Parathyroid adenoma (tissue), 2 donors: ENCODE data around the gene SEMA6B.

Experiments used
- H2AFZ ChIP-seq: fragments of 300-600 bp; sonication (generic); one replicate; pipeline ENCODE4 v1.7.0; 2017; ENCODE audit warnings: antibody characterized with exemption, mild to moderate bottlenecking
- H3K27ac ChIP-seq: fragments of 300-600 bp; sonication (generic); one replicate; pipeline ENCODE4 v1.7.0; 2017
- H3K27me3 ChIP-seq: fragments of 300-600 bp; sonication (generic); one replicate; pipeline ENCODE4 v1.7.0; 2017; ENCODE audit warnings: low read length; ENCODE audit not compliant: control insufficient read depth, insufficient read depth
- H3K36me3 ChIP-seq: fragments of 300-600 bp; sonication (generic); one replicate; pipeline ENCODE4 v1.7.0; 2017; ENCODE audit warnings: low read length; ENCODE audit not compliant: control insufficient read depth, insufficient read depth
- H3K4me1 ChIP-seq: fragments of 300-600 bp; sonication (generic); one replicate; pipeline ENCODE4 v1.7.0; 2017; ENCODE audit warnings: control low read depth
- H3K4me2 ChIP-seq: fragments of 300-600 bp; sonication (generic); one replicate; pipeline ENCODE4 v1.7.0; 2017; ENCODE audit warnings: low read length
- H3K4me3 ChIP-seq: fragments of 300-600 bp; sonication (generic); one replicate; pipeline ENCODE4 v1.7.0; 2017; ENCODE audit warnings: low read depth, low read length
- H3K79me2 ChIP-seq: fragments of 300-600 bp; sonication (generic); one replicate; pipeline ENCODE4 v1.7.0; 2017; ENCODE audit warnings: control low read depth
- H3K9ac ChIP-seq: fragments of 300-600 bp; sonication (generic); one replicate; pipeline ENCODE4 v1.7.0; 2017; ENCODE audit warnings: mild to moderate bottlenecking
- H3K9me3 ChIP-seq: fragments of 300-600 bp; sonication (generic); one replicate; pipeline ENCODE4 v1.7.0; 2017; ENCODE audit warnings: low read length; ENCODE audit not compliant: control insufficient read depth
- TF ChIP-seq, protein P1 (sequence below): fragments of 300-600 bp; sonication (generic); IDR thresholded peaks from one replicate; pipeline ENCODE4 v1.7.0; 2017; ENCODE audit warnings: antibody characterized with exemption, mild to moderate bottlenecking
- donor health status: primary hyperparathyroidism.

SEMA6B gene

DNA sequence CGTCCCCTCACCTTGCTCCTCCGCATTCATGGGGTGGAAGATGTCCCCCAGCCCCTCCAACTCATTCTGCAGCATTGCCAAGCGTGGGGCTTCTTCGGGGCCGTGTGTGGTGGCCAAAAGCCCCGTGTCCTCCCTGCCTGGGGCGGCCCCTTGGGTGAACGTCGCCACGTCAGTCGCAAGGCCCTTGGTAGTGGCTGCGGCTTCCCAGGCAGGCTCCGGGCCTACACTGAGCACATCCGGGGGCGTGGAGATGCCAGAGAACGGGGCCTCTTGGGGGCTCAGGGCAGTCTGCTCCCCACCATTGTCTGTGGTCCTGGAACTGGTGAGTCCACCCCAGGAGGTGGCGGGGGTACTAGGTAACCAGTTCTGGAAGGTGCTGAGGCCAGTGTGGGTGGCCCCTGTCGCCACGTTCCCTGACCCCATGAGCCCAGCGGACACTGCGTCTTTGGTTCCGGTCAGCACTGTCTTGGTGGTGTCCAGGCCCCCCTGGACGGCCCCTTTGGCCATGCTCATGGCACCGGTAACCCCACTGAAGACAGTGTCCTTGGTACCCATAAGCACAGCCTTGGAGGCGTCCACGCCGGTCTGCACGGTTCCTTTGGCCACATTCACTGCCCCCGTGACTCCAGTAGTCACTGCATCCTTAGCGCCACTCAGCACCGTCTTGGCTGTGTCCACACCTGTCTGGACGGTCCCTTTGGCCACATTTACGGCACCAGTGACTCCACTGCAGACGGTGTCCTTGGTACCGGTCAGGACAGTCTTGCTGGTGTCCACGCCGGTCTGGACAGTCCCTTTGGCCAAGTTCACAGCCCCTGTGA lies 48.8 kb downstream of the SEMA6B start:
- no peaks in the 10 kb centered on the region for H3K36me3 ChIP-seq
- H2AFZ ChIP-seq: no peak overlapping the region
- no peak overlapping the region for H3K27ac ChIP-seq
- no peaks in the 10 kb centered on the region for H3K9me3 ChIP-seq
- H3K4me1 ChIP-seq: no peaks in the 10 kb centered on the region
- H3K79me2 ChIP-seq: no peaks in the 10 kb centered on the region
- H3K4me3 ChIP-seq: no peak overlapping the region
- H3K9ac ChIP-seq: no peak overlapping the region
- TF ChIP-seq, protein P1, sequence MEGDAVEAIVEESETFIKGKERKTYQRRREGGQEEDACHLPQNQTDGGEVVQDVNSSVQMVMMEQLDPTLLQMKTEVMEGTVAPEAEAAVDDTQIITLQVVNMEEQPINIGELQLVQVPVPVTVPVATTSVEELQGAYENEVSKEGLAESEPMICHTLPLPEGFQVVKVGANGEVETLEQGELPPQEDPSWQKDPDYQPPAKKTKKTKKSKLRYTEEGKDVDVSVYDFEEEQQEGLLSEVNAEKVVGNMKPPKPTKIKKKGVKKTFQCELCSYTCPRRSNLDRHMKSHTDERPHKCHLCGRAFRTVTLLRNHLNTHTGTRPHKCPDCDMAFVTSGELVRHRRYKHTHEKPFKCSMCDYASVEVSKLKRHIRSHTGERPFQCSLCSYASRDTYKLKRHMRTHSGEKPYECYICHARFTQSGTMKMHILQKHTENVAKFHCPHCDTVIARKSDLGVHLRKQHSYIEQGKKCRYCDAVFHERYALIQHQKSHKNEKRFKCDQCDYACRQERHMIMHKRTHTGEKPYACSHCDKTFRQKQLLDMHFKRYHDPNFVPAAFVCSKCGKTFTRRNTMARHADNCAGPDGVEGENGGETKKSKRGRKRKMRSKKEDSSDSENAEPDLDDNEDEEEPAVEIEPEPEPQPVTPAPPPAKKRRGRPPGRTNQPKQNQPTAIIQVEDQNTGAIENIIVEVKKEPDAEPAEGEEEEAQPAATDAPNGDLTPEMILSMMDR: no peak
- no peaks in the 10 kb centered on the region for H3K27me3 ChIP-seq
- no peak overlapping the region for H3K4me2 ChIP-seq

DNA sequence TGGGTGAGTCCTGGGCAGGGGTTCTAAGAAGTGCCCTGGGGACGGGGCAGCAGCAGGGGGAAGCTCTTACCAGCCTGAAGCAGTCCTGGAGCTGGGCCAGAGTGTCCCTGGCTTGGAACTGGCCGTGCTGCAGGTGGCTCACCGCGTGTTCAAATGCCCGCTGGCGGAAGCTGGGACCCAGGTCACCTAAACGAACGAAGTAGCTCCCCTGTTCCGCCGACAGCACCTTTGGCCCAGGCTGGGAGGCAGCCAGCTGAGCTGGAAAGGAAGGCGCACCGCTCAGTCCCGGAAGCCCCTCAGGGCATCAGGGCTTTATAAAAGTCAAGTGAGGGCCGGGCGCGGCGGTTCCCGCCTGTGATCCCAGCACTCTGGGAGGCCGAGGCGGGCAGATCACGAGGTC lies 50.8 kb downstream of the SEMA6B start:
- no peaks in the 10 kb centered on the region for H3K4me1 ChIP-seq
- no peaks in the 10 kb centered on the region for H3K36me3 ChIP-seq
- no peak overlapping the region for H2AFZ ChIP-seq
- H3K9me3 ChIP-seq: no peaks in the 10 kb centered on the region
- TF ChIP-seq, protein P1: no peak
- no peak overlapping the region for H3K27ac ChIP-seq
- no peaks in the 10 kb centered on the region for H3K79me2 ChIP-seq
- no peak overlapping the region for H3K4me2 ChIP-seq
- no peak overlapping the region for H3K4me3 ChIP-seq
- H3K27me3 ChIP-seq: no peaks in the 10 kb centered on the region
- H3K9ac ChIP-seq: no peak overlapping the region

DNA sequence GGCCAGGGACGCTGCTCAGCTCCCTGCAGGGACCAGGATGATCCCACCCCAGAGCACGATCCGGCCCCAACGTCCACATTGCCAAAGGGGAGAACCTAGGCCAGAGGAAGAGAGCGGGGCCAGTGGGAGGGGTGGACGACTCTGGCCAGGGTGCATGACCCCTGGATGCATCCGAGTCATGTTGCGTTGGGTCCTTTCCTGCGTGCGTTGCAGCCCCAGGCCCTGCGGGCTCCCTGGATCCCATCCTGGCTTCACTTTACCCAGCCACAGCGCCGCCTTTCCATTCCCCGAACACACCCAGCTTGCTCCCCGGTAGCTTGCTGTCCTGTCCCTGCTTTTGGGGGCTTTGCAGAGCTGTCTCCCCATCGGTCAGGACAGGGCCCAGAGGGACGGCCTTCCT lies 51.7 kb downstream of the SEMA6B start:
- no peaks in the 10 kb centered on the region for H3K36me3 ChIP-seq
- H3K79me2 ChIP-seq: no peaks in the 10 kb centered on the region
- TF ChIP-seq, protein P1: no peak
- H3K9ac ChIP-seq: no peak overlapping the region
- no peaks in the 10 kb centered on the region for H3K27me3 ChIP-seq
- H3K4me2 ChIP-seq: no peak overlapping the region
- no peak overlapping the region for H3K27ac ChIP-seq
- H3K9me3 ChIP-seq: no peaks in the 10 kb centered on the region
- no peak overlapping the region for H3K4me3 ChIP-seq
- H3K4me1 ChIP-seq: no peaks in the 10 kb centered on the region
- H2AFZ ChIP-seq: no peak overlapping the region

GRCh38 chr19:4507150-4507452 lies 52.4 kb downstream of the SEMA6B start:
- no peak overlapping the region for H2AFZ ChIP-seq
- H3K79me2 ChIP-seq: no peaks in the 10 kb centered on the region
- no peaks in the 10 kb centered on the region for H3K36me3 ChIP-seq
- no peak overlapping the region for H3K4me3 ChIP-seq
- no peaks in the 10 kb centered on the region for H3K9me3 ChIP-seq
- H3K9ac ChIP-seq: no peak overlapping the region
- no peak overlapping the region for H3K4me2 ChIP-seq
- no peaks in the 10 kb centered on the region for H3K27me3 ChIP-seq
- TF ChIP-seq, protein P1: no peak
- no peak overlapping the region for H3K27ac ChIP-seq
- H3K4me1 ChIP-seq: no peaks in the 10 kb centered on the region
